AG20443 (cell line): ENCODE results near the gene METRN.

Source experiments
- DNase-seq: peaks from one replicate; pipeline ENCODE4 v3.0.0; 2012; ENCODE audit warnings: low spot score, mixed read lengths

The METRN gene

DNA sequence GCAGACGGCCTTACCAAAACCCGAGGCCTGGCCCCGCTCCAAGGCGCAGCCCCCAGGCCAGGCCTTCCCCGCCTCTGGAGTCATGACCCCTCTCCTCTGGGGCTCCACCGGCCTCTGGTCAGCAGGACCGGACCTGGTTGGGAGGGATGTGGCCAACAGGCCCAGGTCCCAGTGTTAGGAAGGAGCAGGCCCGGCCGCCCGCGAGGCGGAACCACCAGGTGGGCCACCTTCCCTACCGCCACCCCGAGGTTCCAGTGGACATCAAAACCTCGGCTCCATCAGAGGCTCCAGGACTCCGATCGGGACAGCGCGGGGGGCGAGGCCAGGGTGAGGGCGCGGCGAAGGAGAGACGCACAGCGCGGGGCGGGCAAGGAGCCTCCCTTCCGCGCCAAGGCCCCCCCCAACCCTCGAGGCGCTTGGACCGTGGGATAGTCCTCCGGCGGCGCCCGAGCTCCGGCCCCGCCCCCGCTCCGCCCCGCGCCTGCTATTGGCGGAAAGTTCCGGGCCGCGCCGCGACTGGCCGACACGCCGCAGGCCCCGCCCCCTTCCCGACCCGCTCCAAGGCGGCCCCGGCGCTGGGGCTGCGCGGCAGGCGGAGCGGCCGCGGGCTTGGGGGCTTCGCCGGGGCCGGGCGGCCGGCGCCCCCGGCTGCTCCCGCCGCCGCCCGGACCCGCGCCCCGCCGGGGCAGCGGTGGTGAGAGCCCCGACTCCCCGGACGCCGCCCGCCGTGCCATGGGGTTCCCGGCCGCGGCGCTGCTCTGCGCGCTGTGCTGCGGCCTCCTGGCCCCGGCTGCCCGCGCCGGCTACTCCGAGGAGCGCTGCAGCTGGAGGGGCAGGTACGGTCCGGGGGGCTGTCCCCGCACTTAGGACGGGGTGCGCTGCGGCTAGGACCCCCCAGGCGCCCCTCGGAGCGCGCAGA lies at the start of gene METRN:
METRN (plus strand) TSS at position 561 of the 919 bp plus-strand sequence; CDS start at position 733, 172 bp downstream.
- peak; percentile 97 for DNase-seq

GRCh38 chr16:666572-666971 lies 48.3 kb upstream of the METRN start:
- DNase-seq: no peak

DNA sequence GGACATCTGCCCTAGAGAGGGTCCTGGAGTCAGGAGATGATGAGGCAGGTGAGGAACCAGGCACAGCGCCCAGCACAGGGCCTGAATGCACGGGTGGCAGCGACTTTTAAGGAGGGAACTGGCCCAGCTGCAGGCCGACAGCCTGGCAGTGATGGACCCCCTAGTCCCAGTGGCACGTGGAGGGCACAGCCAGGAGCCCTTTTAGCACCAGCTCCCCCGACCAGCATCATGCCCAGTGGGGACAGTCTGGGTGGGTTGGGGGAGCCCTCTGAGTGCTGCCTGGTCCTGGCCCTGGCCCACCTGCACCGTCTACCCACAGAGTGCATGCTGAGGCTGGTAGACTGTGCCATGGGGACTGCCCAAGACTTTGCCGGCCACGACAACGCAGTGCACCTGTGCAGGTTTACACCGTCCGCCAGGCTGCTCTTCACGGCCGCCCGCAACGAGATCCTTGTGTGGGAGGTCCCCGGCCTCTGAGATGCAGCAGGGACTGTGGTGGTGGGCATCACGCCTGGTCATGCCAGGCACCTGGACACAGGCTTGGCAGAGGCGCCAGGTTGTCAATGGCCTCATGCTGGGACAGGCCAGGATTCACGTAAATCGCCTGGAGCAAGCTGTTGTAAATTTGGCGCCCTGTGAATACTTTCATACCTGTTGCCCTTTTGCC lies 47.7 kb upstream of the METRN start:
- no peak for DNase-seq

DNA sequence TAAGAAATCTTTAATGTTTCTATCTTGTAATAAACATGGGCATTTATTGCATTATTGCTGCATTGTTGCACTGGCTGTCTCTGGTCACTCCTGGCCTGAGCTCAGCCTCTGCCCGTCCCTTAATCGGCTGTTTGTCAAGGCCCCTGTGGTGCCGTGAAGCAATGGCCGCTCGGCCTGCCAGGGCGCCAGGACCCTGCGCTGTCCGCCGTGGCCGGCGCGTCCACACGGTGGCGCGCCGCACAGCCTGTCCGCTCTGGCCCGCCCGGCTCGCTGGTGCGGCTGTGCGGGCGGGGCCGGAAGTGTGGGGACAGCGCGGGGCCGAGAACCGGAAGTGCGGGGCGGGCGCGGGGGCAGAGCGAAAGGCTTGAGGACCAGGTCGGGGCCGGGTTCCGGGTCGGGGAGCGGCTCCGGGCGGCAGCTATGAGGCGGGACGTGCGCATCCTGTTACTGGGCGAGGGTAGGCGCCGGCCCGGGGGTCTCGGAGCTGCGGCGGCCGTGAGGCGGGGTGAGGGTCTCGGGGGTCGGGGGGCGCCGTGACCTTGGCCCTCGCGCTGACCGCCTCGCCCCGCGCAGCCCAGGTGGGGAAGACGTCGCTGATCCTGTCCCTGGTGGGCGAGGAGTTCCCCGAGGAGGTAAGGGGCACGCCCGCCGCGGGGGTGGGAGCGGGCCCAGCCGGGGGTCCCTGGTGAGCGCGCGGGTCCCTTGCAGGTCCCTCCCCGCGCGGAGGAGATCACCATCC lies 47.0 kb upstream of the METRN start, which contains the start of gene RHOT2:
RHOT2 (plus strand) TSS at position 353 of the 739 bp plus-strand sequence; CDS start at position 421, 68 bp downstream.
- DNase-seq: peak; percentile 94

DNA sequence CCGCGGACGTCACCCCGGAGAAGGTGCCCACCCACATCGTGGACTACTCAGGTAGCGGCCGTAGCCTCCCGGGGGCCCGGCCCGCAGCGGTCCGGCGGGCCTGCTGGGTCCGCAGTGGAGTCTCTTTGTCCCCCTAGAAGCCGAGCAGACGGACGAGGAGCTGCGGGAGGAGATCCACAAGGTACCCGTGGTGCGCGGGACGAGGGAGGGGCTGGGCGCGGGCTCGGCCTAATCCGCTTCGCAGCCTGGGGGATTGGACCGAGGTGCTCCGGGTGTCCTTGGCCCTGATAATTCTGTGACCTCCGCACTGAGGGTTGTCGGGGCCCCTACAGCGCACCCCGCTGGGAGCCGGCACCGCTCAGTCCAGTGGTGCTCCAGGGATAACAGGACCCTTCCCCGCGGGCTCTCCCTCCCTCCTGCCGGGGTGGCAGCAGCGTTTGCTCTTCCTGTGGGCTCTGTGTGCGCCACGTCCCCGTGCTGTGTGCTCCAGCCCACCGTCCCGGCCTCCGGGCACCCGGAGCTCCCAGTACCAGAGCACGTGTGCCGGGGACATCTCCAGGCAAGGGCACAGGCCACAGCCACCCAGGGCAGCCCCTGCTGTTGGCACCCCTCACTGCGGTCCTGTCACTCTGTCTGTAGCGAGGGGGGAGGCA lies 46.3 kb upstream of the METRN start:
- no peak for DNase-seq

DNA sequence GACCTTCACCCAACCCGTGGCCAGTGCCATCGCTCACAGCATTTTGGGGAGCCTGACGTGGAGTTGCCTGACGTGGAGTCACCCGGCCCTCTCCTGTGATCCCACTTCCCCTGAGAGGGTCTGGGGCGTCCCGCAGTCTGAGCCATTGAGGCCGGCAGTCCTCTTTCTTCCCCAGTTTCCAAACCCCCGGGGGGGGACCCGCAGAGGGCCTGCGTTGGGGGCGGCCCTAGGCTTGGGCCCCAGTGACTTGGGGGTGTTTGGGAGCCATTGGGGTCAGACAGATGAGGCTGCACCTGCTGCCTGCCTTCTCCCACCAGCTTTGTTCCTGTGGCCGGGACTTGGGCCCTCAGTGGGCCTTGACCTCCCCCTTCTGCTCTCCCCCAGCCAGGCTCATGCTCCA lies 45.3 kb upstream of the METRN start:
- no peak for DNase-seq

DNA sequence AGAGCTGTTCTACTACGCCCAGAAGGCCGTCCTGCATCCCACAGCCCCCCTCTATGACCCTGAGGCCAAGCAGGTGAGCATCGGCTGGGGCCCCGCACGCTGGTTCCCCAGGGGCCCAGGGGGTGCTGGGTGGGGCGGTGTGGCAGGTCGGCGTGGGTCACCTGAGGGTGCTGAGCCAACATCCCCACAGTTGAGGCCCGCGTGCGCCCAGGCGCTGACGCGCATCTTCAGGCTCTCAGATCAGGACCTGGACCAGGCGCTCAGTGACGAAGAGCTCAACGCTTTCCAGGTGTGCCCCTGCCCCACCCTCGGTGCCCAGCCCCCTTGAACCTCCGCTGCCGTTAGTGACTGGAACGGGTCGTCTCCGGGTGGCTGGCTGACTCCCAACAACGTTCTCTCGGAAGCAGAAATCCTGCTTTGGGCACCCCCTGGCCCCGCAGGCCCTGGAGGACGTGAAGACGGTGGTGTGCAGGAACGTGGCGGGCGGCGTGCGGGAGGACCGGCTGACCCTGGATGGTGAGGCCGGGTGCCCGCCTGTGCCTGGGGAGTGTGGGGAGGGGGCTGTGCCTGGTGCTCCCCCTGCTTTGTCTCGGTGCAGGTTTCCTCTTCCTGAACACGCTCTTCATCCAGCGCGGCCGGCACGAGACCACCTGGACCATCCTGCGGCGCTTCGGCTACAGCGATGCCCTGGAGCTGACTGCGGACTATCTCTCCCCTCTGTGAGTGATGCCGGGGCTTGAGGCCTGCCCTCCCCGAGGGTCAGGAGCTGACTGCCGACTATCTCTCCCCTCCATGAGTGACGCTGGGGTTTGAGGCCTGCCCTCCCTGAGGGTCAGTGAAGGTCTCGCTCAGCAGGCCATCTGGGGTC lies 44.2 kb upstream of the METRN start:
- DNase-seq: no peak

DNA sequence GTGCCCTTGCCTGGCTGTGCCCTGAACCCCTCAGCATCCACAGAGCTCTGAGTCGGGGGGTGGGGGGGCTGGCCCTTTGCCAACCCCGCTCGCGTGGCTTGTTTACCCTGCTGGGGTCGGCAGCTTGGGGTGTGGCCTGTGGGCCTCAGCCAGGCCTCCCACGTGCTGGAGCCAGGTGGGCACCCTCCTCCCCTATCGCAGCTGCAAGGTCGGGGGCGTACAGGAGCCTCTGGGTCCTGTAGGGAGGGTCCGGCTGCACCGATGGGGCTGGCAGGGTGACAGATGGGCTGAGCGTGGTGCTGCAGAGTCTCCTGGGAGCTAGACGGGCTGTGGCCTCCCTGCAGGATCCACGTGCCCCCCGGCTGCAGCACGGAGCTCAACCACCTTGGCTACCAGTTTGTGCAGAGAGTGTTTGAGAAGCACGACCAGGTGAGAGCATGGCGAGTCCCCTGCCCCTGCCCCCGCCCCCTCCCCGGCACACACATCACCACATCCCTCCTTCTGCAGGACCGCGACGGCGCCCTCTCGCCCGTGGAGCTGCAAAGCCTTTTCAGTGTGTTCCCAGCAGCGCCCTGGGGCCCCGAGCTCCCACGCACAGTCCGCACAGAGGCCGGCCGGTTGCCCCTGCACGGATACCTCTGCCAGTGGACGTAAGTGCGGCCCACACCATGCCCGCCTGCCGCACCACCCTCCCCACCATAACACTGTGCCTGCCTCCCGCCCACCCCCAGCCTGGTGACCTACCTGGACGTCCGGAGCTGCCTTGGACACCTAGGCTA lies 43.4 kb upstream of the METRN start:
- no peak for DNase-seq

DNA sequence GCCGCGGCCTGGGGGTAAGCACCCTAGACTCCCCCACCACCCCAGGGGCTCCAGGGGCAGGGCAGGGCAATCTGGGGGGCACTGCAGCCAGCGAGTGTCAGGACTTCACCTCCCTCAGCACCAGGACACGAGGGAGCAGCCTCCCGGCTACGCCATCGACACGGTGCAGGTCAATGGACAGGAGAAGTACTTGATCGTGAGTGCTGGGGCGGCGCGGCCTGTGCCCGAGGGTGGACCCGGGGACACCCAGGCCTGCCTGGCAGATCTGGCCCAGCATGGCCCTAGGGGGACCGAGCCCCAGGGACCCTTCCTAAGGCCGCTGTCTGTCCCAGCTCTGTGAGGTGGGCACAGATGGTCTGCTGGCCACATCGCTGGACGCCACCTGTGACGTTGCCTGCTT lies 42.5 kb upstream of the METRN start:
- DNase-seq: no peak

DNA sequence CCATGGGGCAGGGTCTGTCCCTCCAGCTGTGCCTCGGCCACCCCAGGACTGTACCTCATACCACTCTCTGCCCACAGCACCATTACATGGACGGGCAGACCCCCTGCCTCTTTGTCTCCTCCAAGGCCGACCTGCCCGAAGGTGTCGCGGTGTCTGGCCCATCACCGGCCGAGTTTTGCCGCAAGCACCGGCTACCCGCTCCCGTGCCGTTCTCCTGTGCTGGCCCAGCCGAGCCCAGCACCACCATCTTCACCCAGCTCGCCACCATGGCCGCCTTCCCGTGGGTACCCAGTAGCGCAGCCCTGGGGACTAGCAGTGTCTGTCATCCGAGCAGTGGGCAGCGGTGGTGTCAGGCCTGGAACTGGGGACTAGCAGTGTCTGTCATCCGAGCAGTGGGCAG lies 42.1 kb upstream of the METRN start:
- DNase-seq: no peak

- no peak for DNase-seq
Observed at GRCh38 chr16:673399-673991, 41.4 kb upstream of the METRN start.

GRCh38 chr16:674214-674881 lies 40.6 kb upstream of the METRN start:
- no peak for DNase-seq

- peak; percentile 60 for DNase-seq
Observed at GRCh38 chr16:674968-675883, 39.7 kb upstream of the METRN start, which contains the start of gene RHBDL1. RHBDL1 (plus strand) TSS chr16:675671; CDS start chr16:675791, 120 bp downstream.

GRCh38 chr16:675884-676564 lies 38.9 kb upstream of the METRN start:
- no peak for DNase-seq

- no peak for DNase-seq
Observed at GRCh38 chr16:676565-676902, 38.4 kb upstream of the METRN start.

DNA sequence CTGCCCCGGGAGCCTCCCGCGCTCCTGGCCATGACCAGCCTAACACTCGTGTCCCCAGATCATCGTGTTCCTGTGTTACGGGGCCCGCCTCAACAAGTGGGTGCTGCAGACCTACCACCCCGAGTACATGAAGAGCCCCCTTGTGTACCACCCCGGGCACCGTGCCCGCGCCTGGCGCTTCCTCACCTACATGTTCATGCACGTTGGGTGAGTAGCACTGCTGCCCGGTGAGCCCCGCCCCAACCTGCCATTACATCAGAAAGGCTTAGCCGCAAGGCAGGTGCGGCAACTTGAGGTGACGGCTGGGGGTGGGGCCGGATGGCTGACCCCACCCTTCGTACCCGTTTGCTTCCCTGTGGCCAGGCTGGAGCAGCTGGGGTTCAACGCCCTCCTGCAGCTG lies 38.0 kb upstream of the METRN start:
- no peak for DNase-seq
